Heart left ventricle (tissue), 16 donors: ENCODE measurements around the gene LYRM1. TPM values are rescaled to one million over a fixed set of nuclear protein-coding genes. Genes with fewer than 3 reads are reported as not detected.

Experiments
- ATAC-seq, 4 donors: fragments of 200-7000 bp; cut with Tn5 transposase; one replicate each; pipeline ENCODE4 v1.9.1; 2020 to 2022; ENCODE audit warnings: moderate library complexity in 4 of 4, mild to moderate bottlenecking in 3 of 4, moderate number of reproducible peaks in 1 of 4
- DNase-seq, 5 donors: peaks; one replicate each; pipeline ENCODE4 v3.0.0-alpha.2; 2020
- H3K27ac ChIP-seq, 12 donors: fragments of 200-600 bp; sonication (generic) in 4 of 12; one replicate each; pipeline versions ENCODE4 v1.5.0 to v1.8.0; 2016 to 2022; ENCODE audit warnings: mild to moderate bottlenecking in 2 of 12
- H3K27me3 ChIP-seq, 9 donors: fragments of 200-600 bp; sonication (generic) in 2 of 9; one replicate each; pipeline versions ENCODE4 v1.5.1 to v1.8.0; 2016 to 2022; ENCODE audit warnings: mild to moderate bottlenecking in 3 of 9
- H3K36me3 ChIP-seq, 9 donors: fragments of 200-600 bp; sonication (generic) in 2 of 9; one replicate each; pipeline versions ENCODE4 v1.5.0 to v1.8.0; 2018 to 2022; ENCODE audit warnings: mild to moderate bottlenecking in 2 of 9
- H3K4me1 ChIP-seq, 12 donors: fragments of 200-600 bp; sonication (generic) in 4 of 12; one replicate each; pipeline versions ENCODE4 v1.5.0 to v1.8.0; 2016 to 2022; ENCODE audit warnings: mild to moderate bottlenecking in 3 of 12
- H3K4me3 ChIP-seq, 12 donors: fragments of 200-600 bp; sonication (generic) in 4 of 12; one replicate each; pipeline versions ENCODE4 v1.5.0 to v1.8.0; 2017 to 2022; ENCODE audit warnings: mild to moderate bottlenecking in 9 of 12, moderate library complexity in 4 of 12
- H3K9me3 ChIP-seq, 12 donors: fragments of 200-600 bp; sonication (generic) in 4 of 12; one replicate each; pipeline versions ENCODE4 v1.5.0 to v1.8.0; 2016 to 2022; ENCODE audit warnings: mild to moderate bottlenecking in 1 of 12
- POLR2A ChIP-seq, 2 donors: fragments of 450-650 bp; IDR thresholded peaks; one replicate each; pipeline ENCODE4 v1.6.1; 2017; ENCODE audit warnings: antibody characterized with exemption in 2 of 2, mild to moderate bottlenecking in 2 of 2, moderate library complexity in 2 of 2
- WGBS, 4 donors: extraction: QIAGEN DNeasy Blood & Tissue Kit in 2 of 4; methylation state at CpG; one replicate each; pipeline versions ENCODE4 v1.1.5 to v1.1.7; 2013 to 2018; 5-methylcytosine and 5-hydroxymethylcytosine counted together
- intact Hi-C, 10 donors: fragments of 100-400 bp; cut with DNase I; formaldehyde crosslinking; loops; one replicate each; pipeline versions ENCODE4 v1.11.1 to v1.14.2; 2022
- polyA plus RNA-seq, 2 donors: library from polyadenylated mRNA; stranded (reverse); fragments of 200-250 nt; gene quantifications; one replicate each; pipeline ENCODE4 v1.2.3, GENCODE V29; 2013
- total RNA-seq, 9 donors: library from RNA; depleted of rRNA in 2 of 9; stranded (reverse); fragments of >200 nt in 2 of 9; fragmentation: NEBNext Ultra II Directional in 3 of 9; extraction: Animal tissue kit (Norgen Biotek cat#: 25700) in 3 of 9; gene quantifications; one replicate each; pipeline versions ENCODE4 v1.1.0 to v1.2.4, GENCODE V29; 2016 to 2023
- TF ChIP-seq, protein P1 (sequence below), 12 donors: fragments of 200-600 bp; sonication (generic) in 4 of 12; IDR thresholded peaks; one replicate each; pipeline versions ENCODE4 v1.5.0 to v1.8.0; 2018 to 2022; ENCODE audit warnings: antibody characterized with exemption in 12 of 12, mild to moderate bottlenecking in 5 of 12
- donor health status: ischemic (EF 13 %, LVEDD 7.1; RV severe dilation, severe dysfunction).
- donor health status: healthy with polysubstance abuse.
- donor health status: DM: no; HTN: yes; CAD: no.
- donor health status: DM: no; HTN: no; CAD: no.
- donor health status: ischemic (EF 25% LVEDD 6.9; RV normal size, moderate dysfunction).
- donor health status: ischemic (EF 25% LVEDD 5.7; RV mildly dilated, moderate dysfunction).
- donor health status: healthy.
- donor health status: DM: yes; HTN: yes; CAD: no.
- donor health status: ischemic (EF 35%, LVEDD 5.7; RV mildly dilated, moderate dysfunction).
- donor health status: nonischemic (EF 11% LVEDD 7.7; RV severe dilation, severe dysfunction).
- donor health status: DM: yes; HTN: yes; CAD: no.
- donor health status: PGD.
- donor health status: ischemic (EF 29% LVEDD 5.4; RV normal size, mild dysfunction).
- donor health status: nonischemic (EF 23%, LVEDD 6.1; RV moderate dilation, normal function).

Gene LYRM1
- total and polyA plus RNA-seq, 11 donors, result 40.2 to 124 (median 55.9) TPM

DNA sequence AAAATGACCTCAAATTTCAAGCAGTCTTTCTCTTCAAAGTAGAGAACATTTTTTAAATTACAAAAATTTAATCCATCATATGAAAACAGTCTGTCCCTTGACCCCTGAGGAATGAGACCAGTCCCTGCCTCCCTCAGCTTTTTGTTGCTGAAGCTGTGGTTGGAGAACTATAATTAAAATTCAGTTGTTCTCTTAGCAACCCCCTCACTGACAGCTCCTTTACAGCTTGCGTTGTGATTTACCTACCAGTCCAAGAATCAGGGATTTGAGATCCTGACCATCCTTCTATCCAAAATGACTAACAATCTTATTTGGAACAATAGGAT is 29.8 kb downstream of the LYRM1 start:
- H3K36me3 ChIP-seq, result peaks cover 0 to 7% (median 3%) of the 10 kb centered on the region in 9 donors
- H3K4me1 ChIP-seq, result peaks cover 0 to 22% (median 8%) of the 10 kb centered on the region in 12 donors
- no peak overlapping the region for H3K4me3 ChIP-seq
- peak overlapping the region in 11 of 12 donors; percentile 30 to 86 (median 75) for H3K27ac ChIP-seq
- TF ChIP-seq POLR2A (IDR thresholded peaks at IDR 0.05), result no peak
- TF ChIP-seq, protein P1, sequence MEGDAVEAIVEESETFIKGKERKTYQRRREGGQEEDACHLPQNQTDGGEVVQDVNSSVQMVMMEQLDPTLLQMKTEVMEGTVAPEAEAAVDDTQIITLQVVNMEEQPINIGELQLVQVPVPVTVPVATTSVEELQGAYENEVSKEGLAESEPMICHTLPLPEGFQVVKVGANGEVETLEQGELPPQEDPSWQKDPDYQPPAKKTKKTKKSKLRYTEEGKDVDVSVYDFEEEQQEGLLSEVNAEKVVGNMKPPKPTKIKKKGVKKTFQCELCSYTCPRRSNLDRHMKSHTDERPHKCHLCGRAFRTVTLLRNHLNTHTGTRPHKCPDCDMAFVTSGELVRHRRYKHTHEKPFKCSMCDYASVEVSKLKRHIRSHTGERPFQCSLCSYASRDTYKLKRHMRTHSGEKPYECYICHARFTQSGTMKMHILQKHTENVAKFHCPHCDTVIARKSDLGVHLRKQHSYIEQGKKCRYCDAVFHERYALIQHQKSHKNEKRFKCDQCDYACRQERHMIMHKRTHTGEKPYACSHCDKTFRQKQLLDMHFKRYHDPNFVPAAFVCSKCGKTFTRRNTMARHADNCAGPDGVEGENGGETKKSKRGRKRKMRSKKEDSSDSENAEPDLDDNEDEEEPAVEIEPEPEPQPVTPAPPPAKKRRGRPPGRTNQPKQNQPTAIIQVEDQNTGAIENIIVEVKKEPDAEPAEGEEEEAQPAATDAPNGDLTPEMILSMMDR (IDR thresholded peaks at IDR 0.05), result no peak
- WGBS, 4 donors, result 60 to 76% (median 71%) methylated on average over 1 of the region's 1 CpG
- ATAC-seq (peak in 2 of 4 donors; percentile 20 to 24), DNase-seq (no peak)
- H3K9me3 ChIP-seq, result no peaks in the 10 kb centered on the region
- H3K27me3 ChIP-seq, result no peaks in the 10 kb centered on the region
- intact Hi-C loops, result no loop called here

DNA sequence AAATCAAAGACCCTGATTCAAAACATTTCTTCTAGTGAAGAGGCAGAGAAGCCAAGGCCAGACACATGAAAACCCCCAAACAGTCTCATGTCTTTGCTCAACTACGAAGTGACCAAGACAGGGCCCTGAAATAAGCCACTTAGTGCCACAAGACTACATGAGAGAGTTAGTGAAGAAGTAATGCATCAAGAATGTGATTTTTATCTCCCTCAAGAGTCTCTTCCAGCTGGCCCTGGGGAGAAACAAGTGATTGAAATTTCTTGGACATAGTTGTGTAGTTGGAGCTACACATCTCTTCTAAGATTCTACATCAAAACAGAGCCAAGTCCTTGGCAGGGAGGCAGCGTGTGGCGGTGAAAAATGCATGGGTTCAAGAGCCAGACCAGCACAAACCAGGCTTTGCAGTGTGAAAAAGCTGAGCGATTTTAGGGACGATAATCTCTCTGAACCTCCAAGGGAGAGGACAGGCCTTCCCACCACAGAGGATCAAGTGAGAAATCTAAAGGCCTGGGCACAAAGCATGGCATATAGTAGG is 30.6 kb downstream of the LYRM1 start:
- WGBS, 4 donors, result 76 to 93% (median 84%) methylated on average over 5 of the region's 5 CpGs
- intact Hi-C loops, result no loop called here
- H3K9me3 ChIP-seq, result no peaks in the 10 kb centered on the region
- no peak overlapping the region for H3K4me3 ChIP-seq
- no peaks in the 10 kb centered on the region for H3K27me3 ChIP-seq
- H3K27ac ChIP-seq, result peak overlapping the region in 8 of 12 donors; percentile 30 to 86 (median 78)
- TF ChIP-seq, protein P1 (IDR thresholded peaks at IDR 0.05), result no peak
- no peak for TF ChIP-seq POLR2A (IDR thresholded peaks at IDR 0.05)
- DNase-seq, result no peak
- no peak for ATAC-seq
- peaks cover 0 to 22% (median 8%) of the 10 kb centered on the region in 12 donors for H3K4me1 ChIP-seq
- no peaks in the 10 kb centered on the region for H3K36me3 ChIP-seq

DNA sequence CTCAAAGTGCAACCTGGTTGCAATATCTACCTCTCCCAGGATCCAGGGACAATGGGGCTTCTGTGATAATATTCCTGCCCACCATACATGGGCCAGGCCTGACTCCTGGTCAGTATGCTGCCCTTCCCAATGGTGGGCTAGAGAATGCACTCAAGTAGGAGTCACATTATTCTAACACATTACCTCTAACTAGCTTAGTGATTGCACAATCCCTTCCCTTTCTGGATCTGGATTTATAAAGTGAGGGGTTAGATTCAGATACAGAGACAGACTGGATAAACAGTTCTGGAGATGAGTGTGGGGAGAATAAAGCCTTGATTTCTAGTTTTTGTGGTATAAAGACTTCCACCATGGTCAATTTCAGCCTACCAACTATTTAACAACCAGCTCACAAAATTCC is 33.0 kb downstream of the LYRM1 start:
- intact Hi-C loops, result no loop called here
- Histone ChIP-seq H3K9me3 (no peaks in the 10 kb centered on the region), H3K4me1 (peaks cover 0 to 22% (median 8%) of the 10 kb centered on the region in 12 donors), H3K4me3 (no peak overlapping the region), H3K27ac (no peak overlapping the region), H3K36me3 (no peaks in the 10 kb centered on the region), H3K27me3 (no peaks in the 10 kb centered on the region)
- TF ChIP-seq POLR2A (IDR thresholded peaks at IDR 0.05), result no peak
- TF ChIP-seq, protein P1 (IDR thresholded peaks at IDR 0.05), result no peak
- no peak for ATAC-seq
- no peak for DNase-seq

DNA sequence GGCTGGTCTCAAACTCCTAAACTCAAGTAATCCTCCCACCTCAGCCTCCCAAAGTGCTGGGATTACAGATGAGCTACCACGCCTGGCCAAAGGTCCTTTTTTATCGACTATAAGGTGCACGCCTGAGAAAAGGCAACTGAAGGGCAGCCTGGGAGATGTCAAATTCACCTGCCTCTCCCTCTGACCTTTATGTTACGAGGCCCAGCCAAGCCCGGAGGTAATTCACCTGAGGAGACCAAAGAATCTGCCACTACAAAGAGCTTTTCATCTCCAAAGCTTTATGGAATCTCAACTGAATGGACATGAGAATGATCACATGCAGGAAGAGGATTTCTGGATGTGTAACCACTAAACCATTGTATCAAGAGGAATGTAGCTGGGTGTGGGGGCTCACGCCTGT is 37.2 kb downstream of the LYRM1 start:
- H3K4me1 ChIP-seq, result peaks cover 0 to 5% (median 0%) of the 10 kb centered on the region in 12 donors
- no peak overlapping the region for H3K27ac ChIP-seq
- H3K9me3 ChIP-seq, result no peaks in the 10 kb centered on the region
- no peaks in the 10 kb centered on the region for H3K36me3 ChIP-seq
- ATAC-seq, result no peak
- WGBS, 4 donors, result 82 to 92% (median 86%) methylated on average over 6 of the region's 6 CpGs
- TF ChIP-seq, protein P1 (IDR thresholded peaks at IDR 0.05), result no peak
- TF ChIP-seq POLR2A (IDR thresholded peaks at IDR 0.05), result no peak
- no peak overlapping the region for H3K4me3 ChIP-seq
- no peak for DNase-seq
- intact Hi-C loops, result no loop called here
- no peaks in the 10 kb centered on the region for H3K27me3 ChIP-seq
